Measurements from ENCODE around the gene CYP2R1. TPM values are rescaled to one million over a fixed set of nuclear protein-coding genes. Genes with fewer than 3 reads are reported as not detected.
"Not testable (repeated sequence)": the region's sequence is repeated elsewhere in the genome, so short reads cannot be mapped to it uniquely, and the experiment has no call there.

Gene CYP2R1
- total and polyA plus RNA-seq, 2 donors, result 20.1 to 58.0 TPM

DNA sequence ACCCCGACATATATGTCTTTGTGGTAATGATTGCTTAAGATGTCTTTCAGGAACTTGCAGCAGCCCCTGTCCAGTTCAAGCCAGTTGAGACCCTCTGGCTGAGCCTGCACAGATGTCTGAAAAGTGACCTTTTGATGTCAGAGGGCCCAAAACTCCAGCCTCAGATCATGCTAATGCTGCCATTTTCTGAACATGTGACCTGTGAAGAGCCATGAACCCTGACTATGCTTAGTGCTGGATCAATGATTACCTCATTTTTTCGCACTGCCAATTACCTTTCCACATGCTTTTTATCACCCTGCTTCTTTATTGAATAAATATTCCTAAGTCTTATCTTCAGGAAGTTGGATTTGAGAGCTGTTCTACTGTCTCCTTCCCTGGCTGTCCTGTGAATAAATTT, 6.9 kb upstream of the CYP2R1 start:
- Histone ChIP-seq H3K4me1 (ENCODE audit: control insufficient read depth in 2 of 2, insufficient read depth in 2 of 2, low read length in 2 of 2) (peaks cover 0 to 5% of the 10 kb centered on the region in 2 donors), H3K36me3 (ENCODE audit: control insufficient read depth in 2 of 2, insufficient read depth in 2 of 2, low read length in 1 of 2) (no peaks in the 10 kb centered on the region), H3K27ac (ENCODE audit: low read depth in 1 of 2, low read length in 1 of 2) (no peak overlapping the region), H3K4me3 (ENCODE audit: low read length in 2 of 2) (no peak overlapping the region), H3K27me3 (ENCODE audit: control insufficient read depth in 2 of 2, insufficient read depth in 1 of 2, low read length in 1 of 2) (peaks cover 0 to 2% of the 10 kb centered on the region in 2 donors), H3K9me3 (ENCODE audit: control insufficient read depth in 2 of 2, insufficient read depth in 1 of 2, low read length in 1 of 2) (no peaks in the 10 kb centered on the region)
- no peak for DNase-seq (ENCODE audit: low read depth in 6 of 9, low spot score in 9 of 9)
- WGBS, result 94% methylated on average over 2 of the region's 2 CpGs

DNA sequence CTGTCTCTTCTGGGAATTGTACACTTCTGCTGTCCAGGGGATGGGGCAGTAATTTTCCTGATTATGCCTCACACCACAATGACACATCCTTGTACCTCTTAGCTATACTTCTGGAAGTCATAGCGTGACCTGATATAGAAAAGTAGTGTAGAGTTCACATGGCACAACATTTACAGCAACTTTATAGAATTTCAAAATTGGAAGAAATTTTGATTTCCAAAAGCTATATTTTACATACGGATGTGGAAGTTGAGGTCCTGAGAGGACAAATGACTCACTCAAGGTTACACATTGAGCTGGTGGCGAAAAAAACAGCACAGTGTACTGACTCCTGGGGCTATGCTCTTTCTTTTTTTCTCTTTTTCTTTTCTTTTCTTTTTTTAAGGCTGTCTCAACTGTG, 6.3 kb upstream of the CYP2R1 start:
- H3K4me1 ChIP-seq (ENCODE audit: control insufficient read depth in 2 of 2, insufficient read depth in 2 of 2, low read length in 2 of 2), result peaks cover 0 to 5% of the 10 kb centered on the region in 2 donors
- H3K4me3 ChIP-seq (ENCODE audit: low read length in 2 of 2), result no peak overlapping the region
- no peaks in the 10 kb centered on the region for H3K9me3 ChIP-seq (ENCODE audit: control insufficient read depth in 2 of 2, insufficient read depth in 1 of 2, low read length in 1 of 2)
- DNase-seq (ENCODE audit: low read depth in 6 of 9, low spot score in 9 of 9), result no peak
- no peaks in the 10 kb centered on the region for H3K36me3 ChIP-seq (ENCODE audit: control insufficient read depth in 2 of 2, insufficient read depth in 2 of 2, low read length in 1 of 2)
- H3K27me3 ChIP-seq (ENCODE audit: control insufficient read depth in 2 of 2, insufficient read depth in 1 of 2, low read length in 1 of 2), result no peaks in the 10 kb centered on the region
- 82% methylated on average over 3 of the region's 3 CpGs for WGBS
- H3K27ac ChIP-seq (ENCODE audit: low read depth in 1 of 2, low read length in 1 of 2), result no peak overlapping the region

DNA sequence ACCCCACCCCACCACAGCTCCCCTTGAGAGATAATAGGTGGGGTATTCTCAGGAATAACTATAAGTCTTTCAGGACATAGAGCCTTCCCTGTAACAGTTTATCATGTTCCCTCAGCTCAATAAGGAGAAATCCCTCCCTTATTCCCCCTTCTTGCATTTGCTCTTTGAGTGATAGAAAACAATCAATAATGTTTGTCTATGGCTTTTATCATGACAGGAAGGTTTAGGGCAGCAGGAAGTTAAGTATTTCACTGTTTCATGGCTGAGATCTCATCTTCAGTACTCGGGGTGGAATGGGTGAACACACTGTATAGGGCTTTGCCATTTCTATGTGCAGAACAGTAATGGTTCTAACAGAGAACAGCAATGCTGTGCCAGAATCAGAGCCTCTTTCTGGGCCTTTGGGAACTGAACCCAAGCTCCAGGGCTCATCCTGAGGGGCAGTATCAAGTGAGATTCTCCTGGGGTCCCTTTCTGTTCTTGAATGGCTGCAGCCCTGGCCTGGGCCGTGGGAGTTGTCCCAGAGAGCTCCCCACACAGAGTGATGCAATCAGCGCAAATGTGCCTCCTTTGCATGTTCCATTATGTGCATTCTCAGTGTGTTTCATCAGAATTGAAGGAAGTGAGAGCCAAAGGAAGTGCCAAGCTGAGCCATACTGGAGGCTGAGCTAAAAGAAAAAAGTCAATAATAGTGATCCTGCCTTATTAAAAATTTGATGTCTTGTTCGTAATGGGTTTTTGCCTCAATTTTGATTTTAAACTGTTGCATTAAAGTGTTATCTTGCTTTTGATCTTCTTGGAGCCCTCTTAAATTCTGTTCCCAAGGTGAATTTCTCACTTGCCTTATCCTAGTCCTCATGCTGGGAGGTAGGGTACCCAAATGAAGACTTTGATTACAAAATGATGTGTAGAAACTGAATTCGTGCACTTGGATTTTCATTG, 2.9 kb upstream of the CYP2R1 start:
- Histone ChIP-seq H3K27ac (ENCODE audit: low read depth in 1 of 2, low read length in 1 of 2) (no peak overlapping the region), H3K4me3 (ENCODE audit: low read length in 2 of 2) (no peak overlapping the region), H3K9me3 (ENCODE audit: control insufficient read depth in 2 of 2, insufficient read depth in 1 of 2, low read length in 1 of 2) (no peaks in the 10 kb centered on the region), H3K36me3 (ENCODE audit: control insufficient read depth in 2 of 2, insufficient read depth in 2 of 2, low read length in 1 of 2) (no peaks in the 10 kb centered on the region), H3K27me3 (ENCODE audit: control insufficient read depth in 2 of 2, insufficient read depth in 1 of 2, low read length in 1 of 2) (no peaks in the 10 kb centered on the region), H3K4me1 (ENCODE audit: control insufficient read depth in 2 of 2, insufficient read depth in 2 of 2, low read length in 2 of 2) (peaks cover 0 to 9% of the 10 kb centered on the region in 2 donors)
- whole genome bisulfite sequencing, result 88% methylated on average over 5 of the region's 5 CpGs
- peak in 1 of 9 donors; percentile 10 for DNase-seq (ENCODE audit: low read depth in 6 of 9, low spot score in 9 of 9)

DNA sequence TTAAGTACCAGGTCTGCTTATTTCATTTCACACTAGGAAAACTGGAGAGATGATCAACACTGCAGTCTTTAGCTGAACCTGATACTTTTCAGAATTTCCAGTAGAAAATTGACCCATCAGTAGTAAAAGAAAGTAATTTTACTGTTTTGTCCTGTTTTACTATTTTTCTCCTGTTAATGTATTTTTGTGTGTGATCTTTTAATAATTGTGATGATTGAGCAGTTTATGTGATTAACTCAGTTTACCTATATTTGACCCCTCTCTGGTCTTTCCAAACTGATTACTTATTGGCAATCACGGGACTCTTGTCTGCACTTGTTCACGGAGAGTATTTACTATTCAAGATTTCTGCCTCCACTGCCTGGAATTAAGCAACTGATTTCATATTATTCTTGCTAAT, 546 bp upstream of the CYP2R1 start:
- DNase-seq (ENCODE audit: low read depth in 6 of 9, low spot score in 9 of 9), result no peak
- Histone ChIP-seq H3K27me3 (ENCODE audit: control insufficient read depth in 2 of 2, insufficient read depth in 1 of 2, low read length in 1 of 2) (no peaks in the 10 kb centered on the region), H3K9me3 (ENCODE audit: control insufficient read depth in 2 of 2, insufficient read depth in 1 of 2, low read length in 1 of 2) (no peaks in the 10 kb centered on the region), H3K36me3 (ENCODE audit: control insufficient read depth in 2 of 2, insufficient read depth in 2 of 2, low read length in 1 of 2) (no peaks in the 10 kb centered on the region), H3K4me3 (ENCODE audit: low read length in 2 of 2) (peak overlapping the region; percentile 50 to 77), H3K27ac (ENCODE audit: low read depth in 1 of 2, low read length in 1 of 2) (no peak overlapping the region), H3K4me1 (ENCODE audit: control insufficient read depth in 2 of 2, insufficient read depth in 2 of 2, low read length in 2 of 2) (peaks cover 2 to 9% of the 10 kb centered on the region in 2 donors)
- WGBS, result 95% methylated on average over 2 of the region's 2 CpGs

DNA sequence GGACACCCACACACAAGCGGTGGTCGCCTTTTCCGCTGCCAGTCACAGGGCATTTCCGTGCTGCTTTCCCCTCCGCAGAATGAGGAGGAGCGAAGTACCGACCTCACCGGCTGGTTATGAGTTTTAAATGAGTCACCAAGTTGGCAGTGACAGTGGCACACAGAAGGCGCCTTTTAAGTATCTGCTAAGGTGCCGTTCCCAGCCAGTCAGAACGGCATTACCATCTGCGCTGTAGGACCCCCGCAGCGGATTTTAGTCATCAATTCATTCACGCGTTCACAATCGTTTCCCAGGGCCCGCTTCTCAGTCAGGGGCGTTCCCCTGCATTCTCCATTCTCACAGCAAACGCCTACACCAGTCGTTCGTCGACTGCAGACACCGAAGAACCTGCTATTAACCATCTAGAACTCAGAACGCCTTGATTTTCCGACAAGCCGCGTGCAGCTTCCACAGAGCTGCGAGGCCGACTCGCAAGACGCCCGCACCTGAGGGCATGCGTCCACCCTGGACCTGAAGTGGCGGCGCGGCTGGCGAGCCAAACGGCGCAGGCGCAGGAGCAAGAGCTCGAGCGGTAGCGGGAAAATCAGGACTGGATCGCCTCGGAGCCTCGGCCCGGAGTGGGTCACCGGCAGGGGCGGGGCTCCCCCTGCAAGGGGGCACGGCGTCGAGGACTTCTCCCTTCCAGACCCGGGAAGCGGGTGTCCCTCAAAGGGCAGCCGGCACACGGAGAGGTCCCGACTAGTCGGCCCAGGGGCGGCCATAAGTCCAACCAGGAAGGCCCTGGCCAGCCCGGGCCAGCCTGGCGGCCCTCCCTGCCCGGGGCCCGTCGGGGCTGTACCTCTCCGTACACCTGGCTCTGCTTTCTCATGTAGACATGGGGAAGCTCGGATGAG, 642 bp downstream of the CYP2R1 start:
- no peaks in the 10 kb centered on the region for H3K27me3 ChIP-seq (ENCODE audit: control insufficient read depth in 2 of 2, insufficient read depth in 1 of 2, low read length in 1 of 2)
- no peaks in the 10 kb centered on the region for H3K9me3 ChIP-seq (ENCODE audit: control insufficient read depth in 2 of 2, insufficient read depth in 1 of 2, low read length in 1 of 2)
- H3K36me3 ChIP-seq (ENCODE audit: control insufficient read depth in 2 of 2, insufficient read depth in 2 of 2, low read length in 1 of 2), result no peaks in the 10 kb centered on the region
- H3K4me3 ChIP-seq (ENCODE audit: low read length in 2 of 2), result peak overlapping the region; percentile 50 to 77
- peak overlapping the region; percentile 89 to 92 for H3K27ac ChIP-seq (ENCODE audit: low read depth in 1 of 2, low read length in 1 of 2)
- WGBS, result under 1% methylated on average over 67 of the region's 67 CpGs
- H3K4me1 ChIP-seq (ENCODE audit: control insufficient read depth in 2 of 2, insufficient read depth in 2 of 2, low read length in 2 of 2), result peaks cover 2 to 9% of the 10 kb centered on the region in 2 donors
- DNase-seq (ENCODE audit: low read depth in 6 of 9, low spot score in 9 of 9), result peak; percentile 86 to 96 (median 89)

DNA sequence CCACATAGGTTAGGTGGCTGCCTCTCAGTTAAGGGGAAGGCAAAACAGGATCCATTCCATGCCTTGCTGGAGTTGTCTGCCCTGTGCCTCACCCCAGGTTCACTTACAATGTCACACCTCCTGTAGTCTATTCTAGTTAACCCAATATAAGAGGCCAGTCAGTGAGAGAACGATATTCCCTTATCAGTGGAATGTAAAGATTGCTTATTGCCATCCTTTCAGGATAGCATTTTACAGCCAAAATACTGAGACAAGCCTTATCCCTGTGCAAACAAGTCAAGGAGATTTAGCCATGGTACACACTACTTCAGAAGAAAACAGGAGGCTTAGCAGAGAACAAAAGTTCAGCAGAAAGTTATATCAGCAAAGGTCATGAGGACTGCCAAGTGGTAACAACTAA, 5.5 kb downstream of the CYP2R1 start:
- Histone ChIP-seq H3K4me1 (ENCODE audit: control insufficient read depth in 2 of 2, insufficient read depth in 2 of 2, low read length in 2 of 2) (peaks cover 2 to 4% of the 10 kb centered on the region in 2 donors), H3K27me3 (ENCODE audit: control insufficient read depth in 2 of 2, insufficient read depth in 1 of 2, low read length in 1 of 2) (no peaks in the 10 kb centered on the region), H3K4me3 (ENCODE audit: low read length in 2 of 2) (no peak overlapping the region), H3K27ac (ENCODE audit: low read depth in 1 of 2, low read length in 1 of 2) (no peak overlapping the region), H3K9me3 (ENCODE audit: control insufficient read depth in 2 of 2, insufficient read depth in 1 of 2, low read length in 1 of 2) (no peaks in the 10 kb centered on the region), H3K36me3 (ENCODE audit: control insufficient read depth in 2 of 2, insufficient read depth in 2 of 2, low read length in 1 of 2) (peaks cover 1 to 2% of the 10 kb centered on the region in 2 donors)
- 92% methylated on average over 1 of the region's 1 CpG for WGBS
- no peak for DNase-seq (ENCODE audit: low read depth in 6 of 9, low spot score in 9 of 9)

DNA sequence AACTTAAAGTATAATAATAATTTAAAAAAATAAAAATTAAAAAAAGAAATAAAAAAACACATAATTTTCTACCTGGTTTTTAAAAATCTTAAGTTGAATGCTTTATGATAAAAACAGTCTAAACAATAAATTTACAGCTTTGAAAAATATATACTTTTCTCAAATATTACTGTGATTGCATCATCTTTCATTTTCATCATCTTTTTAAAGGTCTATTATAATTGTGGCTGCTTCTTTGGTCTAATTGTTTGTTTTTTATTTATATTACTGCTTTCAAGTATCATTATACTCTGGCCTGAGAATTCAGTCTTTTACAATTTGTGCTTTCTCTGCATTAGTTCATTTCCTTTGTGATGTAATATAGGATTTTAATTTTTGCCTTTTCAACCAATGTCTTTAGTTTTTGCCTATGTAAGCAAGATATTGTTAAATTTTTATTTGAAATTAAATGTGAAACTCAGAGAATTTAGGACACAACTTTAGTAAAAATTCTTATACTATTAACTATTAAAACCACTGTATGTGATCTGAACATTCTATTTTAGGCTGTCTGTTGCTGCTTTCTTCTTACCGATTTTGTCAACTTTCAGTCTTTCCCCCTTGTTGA, 7.3 kb downstream of the CYP2R1 start:
- no peaks in the 10 kb centered on the region for H3K9me3 ChIP-seq (ENCODE audit: control insufficient read depth in 2 of 2, insufficient read depth in 1 of 2, low read length in 1 of 2)
- H3K4me3 ChIP-seq (ENCODE audit: low read length in 2 of 2), result no peak overlapping the region
- H3K4me1 ChIP-seq (ENCODE audit: control insufficient read depth in 2 of 2, insufficient read depth in 2 of 2, low read length in 2 of 2), result peaks cover 0 to 2% of the 10 kb centered on the region in 2 donors
- peaks cover 3 to 4% of the 10 kb centered on the region in 2 donors for H3K36me3 ChIP-seq (ENCODE audit: control insufficient read depth in 2 of 2, insufficient read depth in 2 of 2, low read length in 1 of 2)
- 96% methylated on average over 1 of the region's 1 CpG for WGBS
- no peak overlapping the region for H3K27ac ChIP-seq (ENCODE audit: low read depth in 1 of 2, low read length in 1 of 2)
- no peaks in the 10 kb centered on the region for H3K27me3 ChIP-seq (ENCODE audit: control insufficient read depth in 2 of 2, insufficient read depth in 1 of 2, low read length in 1 of 2)
- DNase-seq (ENCODE audit: low read depth in 6 of 9, low spot score in 9 of 9), result no peak

DNA sequence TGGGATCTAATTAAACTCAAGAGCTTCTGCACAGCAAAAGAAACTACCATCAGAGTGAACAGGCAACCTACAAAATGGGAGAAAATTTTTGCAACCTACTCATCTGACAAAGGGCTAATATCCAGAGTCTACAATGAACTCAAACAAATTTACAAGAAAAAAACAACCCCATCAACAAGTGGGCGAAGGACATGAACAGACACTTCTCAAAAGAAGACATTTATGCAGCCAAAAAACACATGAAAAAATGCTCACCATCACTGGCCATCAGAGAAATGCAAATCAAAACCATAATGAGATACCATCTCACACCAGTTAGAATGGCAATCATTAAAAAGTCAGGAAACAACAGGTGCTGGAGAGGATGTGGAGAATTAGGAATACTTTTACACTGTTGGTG, 8.3 kb downstream of the CYP2R1 start:
- 100% methylated on average over 1 of the region's 1 CpG for whole genome bisulfite sequencing
- not testable (repeated sequence) for H3K27ac ChIP-seq (ENCODE audit: low read depth in 1 of 2, low read length in 1 of 2); H3K9me3 ChIP-seq (ENCODE audit: control insufficient read depth in 2 of 2, insufficient read depth in 1 of 2, low read length in 1 of 2)

More for the DNA sequence above, 8.3 kb downstream of the CYP2R1 start:
- not testable (repeated sequence) for H3K4me3 ChIP-seq (ENCODE audit: low read length in 2 of 2); H3K4me1 ChIP-seq (ENCODE audit: control insufficient read depth in 2 of 2, insufficient read depth in 2 of 2, low read length in 2 of 2); H3K27me3 ChIP-seq (ENCODE audit: control insufficient read depth in 2 of 2, insufficient read depth in 1 of 2, low read length in 1 of 2); DNase-seq (ENCODE audit: low read depth in 6 of 9, low spot score in 9 of 9); H3K36me3 ChIP-seq (ENCODE audit: control insufficient read depth in 2 of 2, insufficient read depth in 2 of 2, low read length in 1 of 2)

All from thymus (tissue), 11 donors.